ENCODE measurements around the gene MIDN.
"Not testable (repeated sequence)": the region's sequence is repeated elsewhere in the genome, so short reads cannot be mapped to it uniquely, and the experiment has no call there.

Gene MIDN

DNA sequence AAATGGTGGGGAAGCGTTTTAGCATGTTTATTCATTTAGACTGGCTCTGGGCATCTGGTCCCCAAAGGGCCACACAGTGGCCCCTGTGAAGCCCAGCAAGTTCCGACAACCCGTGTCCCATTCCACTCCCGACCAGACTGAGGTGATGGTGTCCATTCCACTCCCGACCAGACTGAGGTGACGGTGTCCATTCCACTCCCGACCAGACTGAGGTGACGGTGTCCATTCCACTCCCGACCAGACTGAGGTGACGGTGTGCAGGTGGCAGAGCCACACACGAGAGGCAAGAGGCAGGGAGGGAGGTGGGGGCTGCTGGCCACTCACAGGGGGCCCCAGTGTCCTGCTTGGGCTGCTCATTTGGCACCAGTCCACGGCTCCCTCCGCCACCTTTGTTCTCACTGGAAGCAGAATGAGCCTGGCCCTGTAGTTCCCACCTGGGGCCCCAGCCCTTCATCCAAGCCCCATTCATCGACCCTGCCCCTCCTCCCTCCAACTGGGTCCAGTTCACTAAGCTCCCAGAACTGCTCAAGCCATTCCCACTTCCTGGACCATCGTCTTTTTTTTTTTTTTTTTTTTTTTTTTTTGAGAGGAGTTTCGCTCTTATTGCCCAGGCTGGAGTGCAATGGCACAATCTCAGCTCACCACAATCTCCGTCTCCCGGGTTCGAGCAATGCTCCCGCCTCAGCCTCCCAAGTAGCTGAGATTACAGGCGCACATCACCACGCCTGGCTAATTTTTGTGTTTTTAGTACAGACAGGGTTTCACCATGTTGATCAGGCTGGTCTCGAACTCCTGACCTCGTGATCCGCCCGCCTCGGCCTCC, 1.9 kb upstream of the MIDN start:
- not testable (repeated sequence) for DNase-seq (ENCODE audit: low read depth in 2 of 2)

DNA sequence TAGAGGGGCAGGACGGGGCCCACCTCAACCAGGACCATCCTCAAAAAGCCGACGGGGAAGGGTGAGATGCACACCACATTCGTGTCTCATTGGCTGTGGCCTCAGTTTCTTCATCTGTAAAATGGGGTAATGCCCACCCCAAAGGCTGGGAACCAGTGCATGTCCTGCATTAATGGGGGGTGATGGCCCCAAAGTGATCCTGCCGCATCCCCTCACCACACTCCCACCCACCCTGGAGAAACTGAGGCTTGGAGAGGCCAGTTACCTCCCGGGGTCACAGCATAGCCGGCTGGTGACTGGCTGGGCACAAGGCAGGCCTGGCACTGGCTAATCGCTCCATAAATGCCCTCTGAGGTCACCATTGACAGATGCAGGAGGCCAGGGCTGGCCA, 640 bp upstream of the MIDN start:
- no peak for DNase-seq (ENCODE audit: low read depth in 2 of 2)

DNA sequence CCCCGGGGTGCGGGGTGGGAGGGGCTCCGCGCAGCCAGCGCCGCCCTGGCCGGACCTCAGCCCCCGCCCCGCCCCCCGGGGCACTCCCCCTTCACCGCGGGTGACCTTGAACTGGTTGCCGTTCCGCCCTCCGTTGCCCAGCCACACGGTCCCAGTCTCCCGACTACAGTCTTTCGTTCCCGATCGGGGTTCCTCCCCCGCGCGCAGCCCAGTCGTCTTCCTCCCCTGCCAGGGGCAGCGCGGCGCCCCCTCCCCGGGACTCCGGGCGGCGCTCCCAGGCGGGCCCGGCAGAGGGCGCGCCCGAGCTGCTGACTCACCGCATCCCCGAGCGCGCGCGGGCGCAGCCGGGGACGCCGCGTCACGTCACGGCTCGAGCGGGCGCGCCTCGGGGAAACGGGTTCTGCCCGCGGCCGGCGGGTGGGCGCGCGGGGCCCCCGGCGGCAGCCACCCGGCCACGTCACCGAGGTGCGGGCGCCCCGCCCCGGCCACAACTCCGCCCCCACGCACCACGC, 459 bp downstream of the MIDN start:
- peak; percentile 72 to 78 for DNase-seq (ENCODE audit: low read depth in 2 of 2)

DNA sequence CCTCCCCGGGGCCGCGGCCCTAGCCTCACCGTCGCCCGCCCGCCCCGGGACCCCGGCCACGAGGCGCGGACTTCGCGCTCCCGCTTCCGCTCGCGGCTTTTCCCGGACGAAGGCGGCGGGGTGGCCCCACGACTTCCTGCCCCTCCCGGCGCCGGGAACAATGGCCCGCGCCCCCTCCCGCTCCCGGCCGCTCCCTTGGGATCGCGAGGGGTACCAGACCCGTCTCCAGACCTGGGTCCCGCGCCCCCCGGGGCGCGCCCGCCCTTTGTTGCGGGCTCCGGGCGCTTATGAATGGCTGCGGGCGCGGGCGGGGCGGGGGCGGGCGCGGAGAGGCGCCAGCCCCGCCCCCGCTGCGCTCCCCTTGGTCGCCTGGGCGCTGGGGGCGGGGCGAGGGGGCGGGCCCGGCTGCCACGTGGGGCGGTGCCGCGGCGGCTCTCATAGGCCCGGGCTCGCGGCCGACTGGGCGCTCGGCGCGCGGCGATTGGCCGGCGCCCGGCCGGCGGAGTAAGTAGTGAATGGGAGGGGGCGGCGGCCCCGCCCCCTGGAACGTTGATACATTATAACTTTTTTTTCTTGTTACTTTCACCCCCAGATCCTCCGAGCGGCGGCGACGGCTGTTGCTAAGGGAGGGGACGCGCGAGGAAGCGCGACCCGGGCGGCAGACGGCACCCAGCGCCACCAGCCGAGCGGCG, 1.1 kb downstream of the MIDN start:
- DNase-seq (ENCODE audit: low read depth in 2 of 2): peak; percentile 90 to 92

DNA sequence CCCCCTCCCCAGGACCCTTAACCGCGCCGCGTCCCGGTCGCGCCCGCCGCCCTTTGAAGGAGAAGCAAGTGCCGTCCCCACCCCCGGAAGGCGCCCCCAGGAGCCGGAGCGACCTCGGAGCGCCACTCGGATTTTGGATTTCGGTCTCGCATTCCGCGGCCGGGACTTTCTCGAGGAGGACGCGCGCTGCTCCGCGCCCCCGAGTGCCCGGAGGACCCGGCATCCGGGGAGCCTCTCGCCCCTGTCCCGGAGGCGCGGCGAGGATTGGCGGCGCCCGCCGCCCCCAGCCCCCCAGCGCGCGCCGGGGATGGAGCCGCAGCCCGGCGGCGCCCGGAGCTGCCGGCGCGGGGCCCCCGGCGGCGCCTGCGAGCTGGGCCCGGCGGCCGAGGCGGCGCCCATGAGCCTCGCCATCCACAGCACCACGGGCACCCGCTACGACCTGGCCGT, 1.6 kb downstream of the MIDN start:
- DNase-seq (ENCODE audit: low read depth in 2 of 2): no peak

DNA sequence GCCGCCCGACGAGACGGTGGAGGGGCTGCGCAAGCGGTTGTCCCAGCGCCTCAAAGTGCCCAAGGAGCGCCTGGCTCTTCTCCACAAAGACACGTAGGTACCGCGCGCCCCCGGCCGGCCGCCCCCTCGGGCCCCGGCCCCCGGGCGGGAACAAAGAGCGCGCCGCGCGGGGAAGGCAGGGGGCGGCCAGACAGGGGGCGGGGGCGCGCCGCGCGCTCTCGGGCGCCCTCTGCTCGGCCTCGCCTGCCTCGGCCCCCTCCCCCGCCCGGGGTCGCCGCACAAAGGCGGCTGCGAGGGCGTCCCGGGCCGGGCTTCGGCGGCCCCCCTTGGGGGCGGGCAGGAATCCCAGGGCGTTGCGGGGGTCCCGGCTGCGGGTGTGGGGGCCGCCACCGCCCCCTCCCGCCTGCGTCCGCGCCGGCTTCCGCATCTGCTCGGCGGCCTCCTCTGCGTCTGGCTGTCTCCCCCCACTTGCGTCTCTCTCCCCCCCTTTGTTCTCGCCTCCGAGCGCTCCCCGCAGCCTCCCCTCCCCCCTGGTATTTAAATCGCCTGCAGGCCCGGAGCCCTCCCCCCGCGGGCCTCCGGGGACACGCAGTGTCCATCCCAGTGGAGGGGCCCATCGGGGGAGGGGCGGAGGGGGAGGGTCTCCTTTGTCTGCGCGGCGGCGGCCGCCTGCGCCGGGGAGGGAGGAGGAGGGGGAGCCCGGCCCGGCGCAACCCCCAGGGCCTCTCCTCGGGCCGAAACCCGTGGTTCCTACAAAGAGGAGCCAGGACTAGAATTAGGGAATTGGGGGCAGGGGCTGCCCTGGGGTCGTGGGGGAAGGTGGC, 2.3 kb downstream of the MIDN start:
- no peak for DNase-seq (ENCODE audit: low read depth in 2 of 2)

DNA sequence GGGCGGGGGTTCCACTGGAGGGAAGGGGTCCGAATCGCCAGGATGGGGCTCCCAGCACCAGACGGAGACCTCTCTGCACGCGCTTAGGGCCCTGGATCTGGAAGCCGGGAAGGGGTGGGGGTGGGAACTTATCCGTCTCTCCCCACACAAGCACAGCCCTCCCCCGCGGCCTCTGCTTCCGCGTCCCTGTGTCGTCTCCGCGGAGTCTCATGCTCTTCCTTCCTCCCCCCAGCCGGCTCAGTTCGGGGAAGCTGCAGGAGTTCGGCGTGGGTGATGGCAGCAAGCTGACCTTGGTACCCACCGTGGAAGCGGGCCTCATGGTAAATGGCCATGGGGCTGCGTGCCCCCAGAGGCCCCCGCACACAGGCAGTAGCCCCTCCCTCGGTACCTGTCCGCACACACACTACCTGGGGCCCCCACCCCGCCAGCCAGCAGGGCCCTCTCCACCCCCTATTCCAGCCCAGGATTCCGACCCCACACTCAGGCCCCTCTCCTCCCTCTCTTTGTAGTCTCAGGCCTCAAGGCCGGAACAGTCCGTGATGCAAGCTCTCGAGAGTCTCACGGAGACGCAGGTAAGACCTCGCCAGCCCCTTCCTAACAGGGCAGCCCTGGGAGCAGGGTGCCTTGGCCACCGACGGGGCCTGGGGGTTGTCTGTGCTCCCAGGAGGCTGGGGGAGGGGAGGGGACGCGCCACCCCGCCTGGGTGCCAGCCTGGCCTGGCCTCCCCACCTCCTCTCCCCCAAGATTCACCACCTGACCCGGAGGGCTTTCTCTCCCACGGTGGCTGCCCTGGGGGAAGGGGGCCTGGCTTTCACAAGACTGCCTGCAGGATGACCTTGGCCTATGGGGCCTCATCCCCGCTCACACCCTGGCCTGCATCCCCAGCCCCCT, 3.2 kb downstream of the MIDN start:
- DNase-seq (ENCODE audit: low read depth in 2 of 2): peak in 1 of 2 donors; percentile 54

DNA sequence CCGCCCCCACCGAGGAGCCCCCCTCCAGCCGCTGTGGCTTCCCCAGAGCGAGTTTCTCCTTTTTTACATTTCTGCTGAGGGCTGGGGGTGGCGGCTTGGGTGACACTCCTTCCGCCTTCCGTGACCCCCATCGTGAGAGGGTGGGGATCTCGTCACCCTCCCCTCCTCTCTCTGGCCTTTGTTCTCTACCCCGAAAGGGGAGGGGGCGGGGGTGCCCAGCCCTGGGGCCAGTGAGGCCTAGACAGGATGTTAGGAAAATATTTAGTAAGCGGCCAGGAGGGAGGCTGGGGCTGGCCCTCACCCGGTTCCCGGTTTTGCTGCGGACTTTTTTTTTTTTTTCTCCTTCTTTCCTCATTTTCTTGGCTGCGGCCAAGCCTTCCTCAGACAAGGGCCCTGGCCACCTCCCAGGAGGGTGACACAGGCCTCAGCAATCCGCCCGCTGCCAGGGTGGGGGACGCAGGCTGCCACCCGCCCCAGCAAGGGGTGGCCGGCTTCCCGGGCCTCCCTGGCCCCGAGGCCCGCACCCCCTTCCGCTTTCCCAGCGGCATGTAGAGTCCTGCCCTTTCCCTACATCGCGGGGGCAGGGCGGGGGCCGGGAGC, 3.9 kb downstream of the MIDN start:
- DNase-seq (ENCODE audit: low read depth in 2 of 2): peak in 1 of 2 donors; percentile 45

DNA sequence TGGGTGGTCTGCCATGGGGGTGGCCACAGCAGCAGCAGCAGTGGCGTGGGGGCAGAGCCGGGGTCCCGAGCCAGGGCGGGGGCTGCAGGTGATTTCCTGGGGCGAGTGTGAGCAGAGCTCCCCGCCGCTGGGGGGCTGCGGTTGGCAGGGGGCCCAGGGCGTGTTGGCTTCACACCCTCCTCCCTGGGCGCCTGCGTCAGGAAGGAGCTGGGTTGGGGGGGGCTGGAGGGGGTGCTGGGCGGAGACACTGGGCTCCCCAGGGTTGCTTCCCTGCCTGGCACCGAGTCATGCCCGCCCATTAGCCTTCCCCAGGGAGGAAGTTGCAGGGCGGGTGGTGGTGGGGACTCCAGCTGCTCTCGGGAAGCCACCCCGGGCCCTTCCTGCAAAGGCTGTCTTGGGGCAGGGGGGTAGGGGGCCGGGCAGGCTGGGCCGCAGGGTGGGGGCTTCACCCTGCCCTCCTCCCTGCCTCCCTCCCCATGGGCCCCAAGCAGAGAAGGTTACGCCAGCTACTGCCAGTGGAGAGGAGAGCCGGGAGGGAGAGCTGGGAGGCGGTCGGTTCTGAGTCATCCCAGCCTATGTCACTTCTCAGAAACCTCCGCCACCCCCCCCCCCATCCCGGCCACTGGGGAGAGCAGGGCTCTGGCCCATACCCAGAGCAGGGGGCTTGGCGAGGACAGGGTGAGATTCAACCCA, 4.6 kb downstream of the MIDN start:
- peak in 1 of 2 donors; percentile 71 for DNase-seq (ENCODE audit: low read depth in 2 of 2)

DNA sequence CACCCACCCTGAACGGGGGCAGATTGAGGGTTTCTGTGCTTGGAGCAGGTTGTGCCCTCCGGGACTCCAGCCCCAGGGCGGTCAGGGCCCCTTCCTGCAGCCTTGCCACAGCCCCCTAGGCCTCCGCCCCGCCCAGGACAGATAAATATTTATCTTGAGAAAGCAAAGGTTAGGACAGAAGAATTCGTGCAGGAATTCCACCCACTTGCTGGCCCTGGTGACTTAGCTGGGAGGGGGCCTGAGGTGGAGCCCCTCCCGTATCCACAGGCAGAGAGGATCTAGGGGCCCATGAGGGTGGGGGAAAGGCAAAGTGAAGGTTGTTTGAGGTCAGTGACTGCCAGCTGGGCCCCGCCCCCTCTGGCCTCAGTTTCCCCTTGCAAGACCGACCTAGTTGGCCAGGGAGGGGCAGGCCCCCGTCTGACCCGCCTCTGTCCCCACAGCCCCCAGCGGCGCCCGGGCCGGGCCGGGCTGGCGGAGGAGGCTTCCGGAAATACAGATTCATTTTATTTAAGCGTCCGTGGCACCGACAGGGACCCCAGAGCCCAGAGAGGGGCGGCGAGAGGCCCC, 5.2 kb downstream of the MIDN start:
- DNase-seq (ENCODE audit: low read depth in 2 of 2): no peak

DNA sequence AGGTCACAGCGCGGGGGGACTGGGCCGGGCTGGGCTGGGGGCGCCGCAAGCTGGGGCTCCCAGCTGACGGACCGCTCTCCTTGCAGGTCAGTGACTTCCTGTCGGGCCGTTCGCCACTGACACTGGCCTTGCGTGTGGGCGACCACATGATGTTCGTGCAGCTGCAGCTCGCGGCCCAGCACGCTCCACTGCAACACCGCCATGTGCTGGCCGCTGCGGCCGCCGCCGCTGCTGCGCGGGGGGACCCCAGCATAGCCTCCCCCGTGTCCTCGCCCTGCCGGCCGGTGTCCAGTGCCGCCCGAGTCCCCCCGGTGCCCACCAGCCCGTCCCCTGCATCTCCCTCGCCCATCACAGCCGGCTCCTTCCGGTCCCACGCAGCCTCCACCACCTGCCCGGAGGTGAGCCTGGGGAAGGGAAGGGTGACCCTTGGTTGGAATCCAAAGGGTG, 5.7 kb downstream of the MIDN start:
- DNase-seq (ENCODE audit: low read depth in 2 of 2): no peak

DNA sequence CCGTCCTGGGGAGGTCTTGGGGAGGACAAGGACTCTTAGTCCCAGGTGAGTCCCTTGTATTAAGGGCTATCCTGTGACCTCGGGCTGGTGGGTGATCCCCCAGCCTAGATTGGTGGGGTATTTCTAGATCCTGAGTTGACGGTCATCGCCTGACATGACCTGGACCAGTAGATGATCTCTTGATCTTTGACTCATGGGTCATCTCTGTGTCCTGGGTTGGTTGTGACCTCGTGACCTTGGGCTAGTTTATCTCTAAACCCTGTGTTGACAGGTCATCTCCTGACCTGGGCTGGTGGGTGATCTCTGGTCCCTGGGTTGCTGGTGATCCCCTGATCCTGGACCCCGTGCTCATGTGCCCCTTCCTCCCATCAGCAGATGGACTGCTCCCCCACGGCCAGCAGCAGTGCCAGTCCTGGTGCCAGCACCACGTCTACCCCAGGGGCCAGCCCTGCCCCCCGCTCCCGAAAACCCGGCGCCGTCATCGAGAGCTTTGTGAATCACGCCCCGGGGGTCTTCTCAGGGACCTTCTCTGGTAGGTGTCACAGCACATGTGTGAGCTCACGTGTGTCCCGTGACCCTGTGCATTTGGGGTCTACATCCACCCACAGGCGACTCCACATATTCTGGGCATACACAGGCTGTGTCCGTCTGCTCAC, 6.3 kb downstream of the MIDN start:
- no peak for DNase-seq (ENCODE audit: low read depth in 2 of 2)

DNA sequence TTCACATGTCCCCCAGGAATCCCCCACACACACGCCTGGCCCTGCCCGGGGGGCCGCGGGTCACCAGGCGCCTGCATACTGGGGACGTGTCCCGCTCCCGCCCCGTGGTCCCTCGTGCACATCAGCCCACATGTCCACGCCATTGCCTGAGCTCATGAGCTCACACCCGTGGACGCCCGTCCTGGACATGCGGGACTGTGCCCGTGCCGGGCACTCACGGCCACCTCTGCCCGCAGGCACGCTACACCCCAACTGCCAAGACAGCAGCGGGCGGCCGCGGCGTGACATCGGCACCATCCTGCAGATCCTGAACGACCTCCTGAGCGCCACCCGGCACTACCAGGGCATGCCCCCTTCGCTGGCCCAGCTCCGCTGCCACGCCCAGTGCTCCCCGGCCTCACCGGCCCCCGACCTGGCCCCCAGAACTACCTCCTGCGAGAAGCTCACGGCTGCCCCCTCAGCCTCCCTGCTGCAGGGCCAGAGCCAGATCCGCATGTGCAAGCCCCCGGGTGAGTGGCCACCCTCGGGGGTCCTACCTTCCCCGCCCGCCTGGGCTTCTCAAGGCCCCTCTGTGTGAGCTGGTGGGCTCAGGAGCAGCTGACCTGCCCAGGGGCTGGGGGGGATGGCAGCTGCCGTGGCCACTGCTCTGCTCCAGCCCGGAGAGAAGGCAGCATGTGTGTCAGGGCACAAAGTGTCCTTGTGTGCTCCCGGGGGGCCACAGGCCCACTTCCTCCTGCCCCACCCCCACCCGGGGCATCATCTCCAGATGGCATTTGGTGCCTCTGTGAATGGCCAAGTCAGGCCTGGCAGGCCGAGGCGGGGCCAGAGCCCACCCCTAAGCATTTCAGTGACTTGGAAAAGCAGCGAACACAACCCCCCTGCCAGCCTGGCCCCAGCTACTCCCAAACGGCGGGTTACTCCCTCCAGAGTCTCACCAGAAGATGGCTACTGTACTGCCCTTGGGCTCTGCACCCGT, 7.1 kb downstream of the MIDN start:
- no peak for DNase-seq (ENCODE audit: low read depth in 2 of 2)

DNA sequence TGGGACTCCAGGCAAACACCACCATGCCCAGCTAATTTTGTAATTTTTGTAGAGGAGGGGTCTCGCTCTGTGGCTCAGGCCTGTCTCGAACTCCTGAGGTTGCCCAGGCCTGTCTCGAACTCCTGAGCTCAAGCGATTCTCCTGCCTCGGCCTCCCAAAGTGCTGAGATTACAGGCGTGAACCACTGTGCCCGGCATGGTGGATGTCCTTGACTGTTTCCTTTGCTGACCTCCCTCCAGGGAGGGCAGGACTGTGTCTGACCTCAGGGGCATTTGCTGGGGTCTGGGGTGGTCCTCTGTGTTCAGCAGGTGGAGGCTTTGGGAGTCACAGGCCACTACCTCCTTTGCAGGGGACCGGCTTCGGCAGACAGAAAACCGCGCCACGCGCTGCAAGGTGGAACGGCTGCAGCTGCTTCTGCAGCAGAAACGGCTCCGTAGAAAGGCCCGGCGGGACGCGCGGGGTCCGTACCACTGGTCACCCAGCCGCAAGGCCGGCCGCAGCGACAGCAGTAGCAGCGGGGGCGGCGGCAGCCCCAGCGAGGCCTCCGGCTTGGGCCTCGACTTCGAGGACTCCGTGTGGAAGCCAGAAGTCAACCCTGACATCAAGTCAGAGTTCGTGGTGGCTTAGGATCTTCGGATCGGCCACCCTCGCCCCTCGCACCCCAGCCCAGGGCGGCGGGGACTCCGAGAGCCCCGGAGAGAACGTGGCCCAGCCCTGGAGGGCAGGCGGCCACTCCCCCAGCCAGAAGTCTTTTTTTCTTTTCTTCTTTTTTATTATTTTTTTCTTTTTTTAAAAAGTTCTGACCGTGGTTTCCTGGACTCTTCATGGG, 8.5 kb downstream of the MIDN start:
- no peak for DNase-seq (ENCODE audit: low read depth in 2 of 2)

DNA sequence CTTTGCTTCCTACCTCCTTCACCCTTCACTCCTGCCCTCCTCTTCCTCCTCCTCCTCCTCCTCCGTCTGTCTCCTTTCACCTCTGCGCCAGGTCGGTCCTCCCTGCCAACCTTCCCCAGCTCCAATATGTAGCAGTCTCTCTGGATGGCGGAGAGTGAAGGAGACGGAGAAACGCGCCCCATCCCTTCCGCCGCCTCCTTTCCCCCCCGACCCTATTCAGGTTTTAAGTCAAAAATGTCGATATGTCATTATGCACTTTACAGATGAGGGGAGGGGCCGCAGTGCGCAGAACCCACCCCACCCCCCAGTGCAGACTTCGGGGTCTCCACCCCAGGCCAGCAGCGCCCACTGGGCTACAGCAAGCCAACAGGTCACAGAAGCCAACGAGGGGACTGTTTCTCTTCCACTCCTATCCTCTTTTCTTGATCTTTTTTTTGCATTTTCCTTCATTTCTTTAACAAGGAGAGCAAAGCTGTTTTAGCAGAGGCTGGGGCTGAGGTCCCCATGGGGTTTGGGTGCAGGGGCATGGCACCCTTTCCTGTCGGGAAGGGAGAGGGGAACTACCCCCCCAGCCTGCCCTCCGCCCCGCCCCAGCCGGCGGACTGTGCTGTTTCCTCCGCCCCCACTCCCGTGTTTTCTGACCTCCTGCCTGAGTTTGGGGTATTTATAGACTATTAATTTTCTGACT, 9.2 kb downstream of the MIDN start:
- no peak for DNase-seq (ENCODE audit: low read depth in 2 of 2)

DNA sequence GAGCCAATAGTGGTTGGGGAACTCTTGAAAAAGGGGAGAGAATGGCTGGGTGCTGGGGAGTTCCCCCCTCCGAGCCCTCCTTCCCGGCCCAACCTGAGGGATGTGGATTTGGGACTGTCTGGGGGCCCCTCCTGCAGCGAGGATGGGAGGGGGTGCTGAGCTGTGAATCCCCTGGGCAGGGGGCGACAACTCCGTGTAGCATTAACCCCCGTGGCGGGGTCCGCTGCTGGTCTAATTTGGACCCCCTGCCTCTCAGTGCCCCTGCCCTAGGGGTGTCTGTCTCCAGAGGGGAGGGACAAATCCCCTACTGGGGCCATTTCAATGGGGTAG, 9.7 kb downstream of the MIDN start:
- DNase-seq (ENCODE audit: low read depth in 2 of 2): no peak
